SU-DHL-6 (cell line): ENCODE results near the gene CCN2.

ENCODE experiments used
- H2AFZ ChIP-seq: fragments of 200-600 bp; sonication (generic); 2 replicates; pipeline ENCODE4 v1.6.1; 2014; ENCODE audit warnings: low read depth, mild to moderate bottlenecking, moderate library complexity, mixed read lengths, antibody characterized with exemption, low read length; ENCODE audit not compliant: severe bottlenecking
- H3F3A ChIP-seq: fragments of 200-600 bp; shearing (Covaris generic); 2 replicates; pipeline ENCODE4 v1.6.0; 2016; ENCODE audit warnings: antibody characterized with exemption, mild to moderate bottlenecking; ENCODE audit not compliant: insufficient read depth
- H3K27ac ChIP-seq: fragments of 200-600 bp; sonication (generic); 2 replicates; pipeline ENCODE4 v1.5.1; 2016; ENCODE audit warnings: low read depth, mild to moderate bottlenecking, low read length, moderate library complexity, mixed read lengths
- H3K27me3 ChIP-seq: fragments of 200-600 bp; sonication (generic), shearing (Covaris generic); 2 replicates; pipeline ENCODE4 v1.6.0; 2014; ENCODE audit warnings: mild to moderate bottlenecking, low read length
- H3K36me3 ChIP-seq: fragments of 200-600 bp; sonication (generic); 2 replicates; pipeline ENCODE4 v1.6.1; 2014; ENCODE audit warnings: mild to moderate bottlenecking, low read length, mixed read lengths
- H3K4me2 ChIP-seq: fragments of 300-600, 200-600 bp; shearing (Covaris generic), sonication (generic); 2 replicates; pipeline ENCODE4 v1.6.0; 2014; ENCODE audit warnings: low read length, low read depth, mild to moderate bottlenecking; ENCODE audit not compliant: poor library complexity, severe bottlenecking
- H3K4me3 ChIP-seq: fragments of 200-600 bp; sonication (generic); 2 replicates; pipeline ENCODE4 v1.5.1; 2014; ENCODE audit warnings: antibody characterized with exemption, low read length, mild to moderate bottlenecking, mixed read lengths; ENCODE audit not compliant: insufficient read depth, poor library complexity, severe bottlenecking
- H3K79me2 ChIP-seq: fragments of 200-600 bp; sonication (generic); 2 replicates; pipeline ENCODE4 v1.6.1; 2014; ENCODE audit warnings: mild to moderate bottlenecking, low read length, moderate library complexity; ENCODE audit not compliant: insufficient read depth
- H3K9ac ChIP-seq: fragments of 200-600 bp; sonication (generic); 2 replicates; pipeline ENCODE4 v1.7.0; 2014; ENCODE audit warnings: mild to moderate bottlenecking, low read length
- H3K9me2 ChIP-seq: fragments of 200-600 bp; sonication (generic); replicated peaks from 2 replicates; pipeline ENCODE4 v1.6.1; 2014; ENCODE audit warnings: low read length; ENCODE audit not compliant: insufficient read depth
- H3K9me3 ChIP-seq: fragments of 200-600 bp; sonication (generic); 2 replicates; pipeline ENCODE4 v1.6.1; 2014; ENCODE audit warnings: low read length, mixed read lengths; ENCODE audit not compliant: insufficient read depth
- H4K20me1 ChIP-seq: fragments of 200-600 bp; sonication (generic); 2 replicates; pipeline ENCODE4 v1.6.1; 2014; ENCODE audit warnings: low read depth, mild to moderate bottlenecking, antibody characterized with exemption, low read length, moderate library complexity, mixed read lengths
- EZH2phosphoT487 ChIP-seq: fragments of 200-600 bp; sonication (generic), shearing (Covaris generic); conservative IDR thresholded peaks from 2 replicates; pipeline ENCODE4 v1.6.1; 2018; ENCODE audit warnings: mild to moderate bottlenecking, antibody characterized with exemption, low read length, moderate library complexity, mixed read lengths
- TF ChIP-seq, protein P1 (sequence below): fragments of 200-600 bp; sonication (generic); IDR thresholded peaks from one replicate; pipeline ENCODE4 v1.5.1; 2017; ENCODE audit warnings: antibody characterized with exemption, mild to moderate bottlenecking, low read length, moderate library complexity; ENCODE audit not compliant: insufficient read depth, poor library complexity, severe bottlenecking

CCN2 gene

DNA sequence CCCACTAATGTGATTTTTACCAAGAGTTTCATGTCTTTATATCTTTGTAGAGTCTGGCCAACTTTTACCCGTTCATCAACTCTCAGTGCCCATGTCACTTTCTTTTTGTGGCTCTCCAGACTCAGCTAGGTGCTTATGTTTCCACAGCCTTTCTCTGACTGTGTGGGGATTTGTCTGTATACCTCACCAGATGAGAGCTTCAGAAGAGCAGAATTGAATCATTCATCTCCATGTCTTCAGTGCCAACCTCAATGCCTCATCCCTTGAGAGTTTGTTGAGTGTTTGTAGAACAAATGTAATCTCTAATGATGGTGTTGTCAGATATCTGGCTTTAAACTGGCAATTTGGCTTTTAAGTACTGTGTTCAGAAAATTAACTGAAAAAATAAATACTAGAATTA is 16.8 kb upstream of the CCN2 start:
- no peak overlapping the region for H2AFZ ChIP-seq
- no peaks in the 10 kb centered on the region for H3K27me3 ChIP-seq
- H3K4me2 ChIP-seq, result no peak overlapping the region
- H3K4me3 ChIP-seq, result no peak overlapping the region
- no peaks in the 10 kb centered on the region for H3K9me2 ChIP-seq
- H4K20me1 ChIP-seq, result no peaks in the 10 kb centered on the region
- no peaks in the 10 kb centered on the region for H3F3A ChIP-seq
- no peak for TF ChIP-seq EZH2phosphoT487
- TF ChIP-seq, protein P1, sequence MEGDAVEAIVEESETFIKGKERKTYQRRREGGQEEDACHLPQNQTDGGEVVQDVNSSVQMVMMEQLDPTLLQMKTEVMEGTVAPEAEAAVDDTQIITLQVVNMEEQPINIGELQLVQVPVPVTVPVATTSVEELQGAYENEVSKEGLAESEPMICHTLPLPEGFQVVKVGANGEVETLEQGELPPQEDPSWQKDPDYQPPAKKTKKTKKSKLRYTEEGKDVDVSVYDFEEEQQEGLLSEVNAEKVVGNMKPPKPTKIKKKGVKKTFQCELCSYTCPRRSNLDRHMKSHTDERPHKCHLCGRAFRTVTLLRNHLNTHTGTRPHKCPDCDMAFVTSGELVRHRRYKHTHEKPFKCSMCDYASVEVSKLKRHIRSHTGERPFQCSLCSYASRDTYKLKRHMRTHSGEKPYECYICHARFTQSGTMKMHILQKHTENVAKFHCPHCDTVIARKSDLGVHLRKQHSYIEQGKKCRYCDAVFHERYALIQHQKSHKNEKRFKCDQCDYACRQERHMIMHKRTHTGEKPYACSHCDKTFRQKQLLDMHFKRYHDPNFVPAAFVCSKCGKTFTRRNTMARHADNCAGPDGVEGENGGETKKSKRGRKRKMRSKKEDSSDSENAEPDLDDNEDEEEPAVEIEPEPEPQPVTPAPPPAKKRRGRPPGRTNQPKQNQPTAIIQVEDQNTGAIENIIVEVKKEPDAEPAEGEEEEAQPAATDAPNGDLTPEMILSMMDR, result no peak
- no peaks in the 10 kb centered on the region for H3K9me3 ChIP-seq
- H3K79me2 ChIP-seq, result no peaks in the 10 kb centered on the region
- no peaks in the 10 kb centered on the region for H3K36me3 ChIP-seq
- no peak overlapping the region for H3K27ac ChIP-seq
- no peak overlapping the region for H3K9ac ChIP-seq

DNA sequence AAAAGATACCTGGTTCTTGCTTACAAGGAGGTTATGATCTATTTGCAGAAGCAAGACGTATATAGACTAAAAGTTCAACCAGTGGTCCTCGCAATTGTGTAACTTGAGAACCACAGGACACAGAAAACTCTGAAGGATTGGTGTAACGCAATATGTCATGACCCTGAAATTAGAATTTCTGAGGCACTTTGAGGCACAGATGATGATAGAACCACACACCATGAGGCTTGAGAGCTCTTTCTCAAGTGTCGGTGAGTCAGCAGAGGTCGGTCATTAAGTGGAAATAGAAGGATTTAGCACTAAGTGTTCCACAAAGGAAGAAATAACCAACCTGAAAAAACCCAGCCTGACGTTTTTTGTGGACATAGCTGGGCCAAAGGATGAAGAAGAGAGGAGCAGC is 15.3 kb upstream of the CCN2 start:
- Histone ChIP-seq H3K9me3 (no peaks in the 10 kb centered on the region), H3F3A (no peaks in the 10 kb centered on the region), H3K9ac (no peak overlapping the region), H3K4me3 (no peak overlapping the region), H4K20me1 (no peaks in the 10 kb centered on the region), H3K36me3 (no peaks in the 10 kb centered on the region), H3K79me2 (no peaks in the 10 kb centered on the region), H3K9me2 (no peaks in the 10 kb centered on the region), H3K27me3 (no peaks in the 10 kb centered on the region), H2AFZ (no peak overlapping the region), H3K4me2 (no peak overlapping the region), H3K27ac (no peak overlapping the region)
- TF ChIP-seq, protein P1, result no peak
- no peak for TF ChIP-seq EZH2phosphoT487

DNA sequence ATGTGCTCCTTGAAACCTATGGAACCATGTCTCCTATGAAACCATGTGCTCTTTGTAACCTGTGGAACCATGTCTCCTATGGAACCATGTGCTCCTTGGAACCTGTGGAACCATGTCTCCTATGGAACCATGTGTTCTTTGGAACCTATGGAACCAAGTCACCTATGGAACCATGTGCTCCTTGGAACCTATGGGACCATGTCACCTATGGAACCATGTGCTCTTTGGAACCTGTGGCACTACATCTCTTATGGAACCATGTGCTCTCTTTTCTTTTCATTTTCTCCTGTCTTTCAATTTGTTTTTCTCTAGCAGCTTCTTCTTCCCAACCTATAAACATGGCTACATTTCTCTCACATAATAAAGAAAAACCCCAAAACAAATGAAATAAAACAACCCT is 11.9 kb upstream of the CCN2 start:
- H3K27ac ChIP-seq, result no peak overlapping the region
- H3K4me2 ChIP-seq, result no peak overlapping the region
- no peak overlapping the region for H3K4me3 ChIP-seq
- no peaks in the 10 kb centered on the region for H3K36me3 ChIP-seq
- H3K79me2 ChIP-seq, result no peaks in the 10 kb centered on the region
- H3K9ac ChIP-seq, result no peak overlapping the region
- H3K9me3 ChIP-seq, result no peaks in the 10 kb centered on the region
- H4K20me1 ChIP-seq, result no peaks in the 10 kb centered on the region
- no peaks in the 10 kb centered on the region for H3K9me2 ChIP-seq
- no peaks in the 10 kb centered on the region for H3K27me3 ChIP-seq
- H3F3A ChIP-seq, result no peaks in the 10 kb centered on the region
- no peak overlapping the region for H2AFZ ChIP-seq
- no peak for TF ChIP-seq EZH2phosphoT487
- TF ChIP-seq, protein P1, result no peak
